NCI-H510A treated with DMSO at 0.1 percent for 48 hours (cell line): ENCODE results near the gene ARHGAP4.

Experiments used
- DNase-seq: peaks from one replicate; lab custom pipeline; 2025; lab: John Stamatoyannopoulos, UW

Gene ARHGAP4

DNA sequence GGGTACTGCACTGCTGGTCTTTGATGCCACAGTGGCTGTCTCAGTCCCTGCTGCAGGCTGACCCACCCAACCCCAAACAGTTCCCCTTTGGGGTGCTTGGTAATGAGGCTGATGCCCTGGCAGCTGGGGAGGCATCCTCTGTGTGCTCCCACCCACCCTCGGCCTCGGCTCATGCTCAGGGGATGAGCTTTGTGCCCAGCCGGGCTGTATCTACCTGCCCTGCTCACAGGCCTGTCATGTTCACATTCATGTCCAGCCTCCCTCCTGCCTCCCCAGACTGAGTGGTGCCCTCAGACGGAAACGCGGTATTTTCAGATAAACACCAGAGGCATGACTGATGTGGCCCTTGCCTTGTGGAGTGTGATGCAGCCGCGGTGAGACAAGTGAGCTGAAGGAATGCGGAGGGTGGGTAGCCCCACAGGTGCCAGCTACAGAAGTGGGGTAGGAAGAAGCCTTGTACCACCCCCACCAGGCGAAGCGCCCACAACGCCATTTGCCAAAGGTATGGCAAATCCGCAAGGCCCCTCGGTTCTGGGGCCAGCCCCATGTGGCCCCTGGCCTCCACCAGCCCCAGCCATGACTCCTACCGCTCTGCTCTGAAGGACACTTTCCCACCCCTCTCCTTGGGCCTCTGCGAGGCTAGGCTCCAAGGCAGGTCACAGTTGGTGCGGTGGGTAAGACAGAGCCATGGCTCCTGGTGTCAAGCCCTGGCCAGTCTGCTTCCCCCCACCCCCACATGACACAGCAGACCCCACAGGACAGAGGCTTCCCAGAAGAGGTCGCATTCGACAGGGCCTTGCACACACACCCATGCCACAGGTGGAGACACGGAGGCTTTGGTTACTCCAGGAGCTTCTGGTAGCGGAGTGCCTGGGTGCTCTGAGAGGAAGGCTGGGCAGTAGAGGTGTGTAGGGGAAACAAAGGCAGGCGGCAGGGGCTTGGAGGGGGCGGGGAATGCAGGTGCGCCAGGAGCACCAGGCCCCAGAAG, 20.2 kb upstream of the ARHGAP4 start:
- no peak for DNase-seq

DNA sequence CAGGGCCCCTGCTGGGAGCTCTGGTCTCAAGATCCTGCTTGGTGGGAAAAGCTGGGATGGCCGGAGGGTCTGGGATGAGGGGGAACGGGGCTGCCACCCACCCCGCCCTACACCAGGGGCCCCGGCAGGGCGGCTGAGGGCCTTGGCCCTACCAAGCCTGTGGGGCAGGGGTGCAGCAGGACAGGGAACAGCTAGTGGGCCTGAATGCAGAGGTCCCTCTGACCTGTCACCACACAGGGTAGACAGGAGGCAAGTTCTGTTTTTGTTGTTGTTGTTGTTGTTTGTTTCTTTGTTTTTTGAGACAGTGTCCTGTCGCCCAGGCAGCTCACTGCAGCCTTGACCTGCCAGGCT, 18.7 kb upstream of the ARHGAP4 start:
- no peak for DNase-seq

DNA sequence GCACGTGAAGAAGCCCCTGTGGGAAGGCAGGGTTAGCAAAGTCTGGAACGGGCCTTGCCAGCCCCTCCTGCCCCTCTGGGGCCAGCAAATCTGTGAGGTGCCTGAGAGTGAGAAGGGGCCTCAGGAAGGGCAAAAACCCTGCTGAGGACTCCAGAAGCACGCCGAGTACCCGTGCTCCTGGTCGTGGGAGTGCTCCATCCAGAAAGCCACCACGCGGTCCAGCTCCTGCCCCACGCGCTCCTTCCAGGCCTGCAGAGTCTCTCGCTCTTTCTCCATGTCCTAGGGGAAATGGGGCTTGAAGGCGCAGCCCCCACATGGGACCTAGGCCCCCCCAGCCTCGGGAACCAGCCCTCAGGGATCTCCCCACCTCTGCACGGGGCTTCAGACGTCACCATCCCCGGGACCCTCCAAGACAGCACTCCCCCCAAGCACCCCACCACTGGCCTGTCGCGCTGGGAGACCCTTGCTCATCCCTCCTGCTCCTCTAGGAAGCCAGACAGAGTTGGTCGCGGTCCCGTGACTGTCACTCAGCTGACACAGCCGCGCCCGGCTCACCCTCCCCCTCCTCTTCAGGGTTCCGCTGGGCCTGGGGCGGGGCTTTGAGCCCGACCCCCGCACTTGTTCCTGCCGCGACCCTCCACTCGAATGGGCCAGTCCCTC, 18.2 kb upstream of the ARHGAP4 start, which contains the start of gene RENBP:
TSS of gene RENBP (minus strand) at position 504 of the 660 bp plus-strand sequence. CDS start at position 471, 33 bp downstream.
- no peak for DNase-seq

DNA sequence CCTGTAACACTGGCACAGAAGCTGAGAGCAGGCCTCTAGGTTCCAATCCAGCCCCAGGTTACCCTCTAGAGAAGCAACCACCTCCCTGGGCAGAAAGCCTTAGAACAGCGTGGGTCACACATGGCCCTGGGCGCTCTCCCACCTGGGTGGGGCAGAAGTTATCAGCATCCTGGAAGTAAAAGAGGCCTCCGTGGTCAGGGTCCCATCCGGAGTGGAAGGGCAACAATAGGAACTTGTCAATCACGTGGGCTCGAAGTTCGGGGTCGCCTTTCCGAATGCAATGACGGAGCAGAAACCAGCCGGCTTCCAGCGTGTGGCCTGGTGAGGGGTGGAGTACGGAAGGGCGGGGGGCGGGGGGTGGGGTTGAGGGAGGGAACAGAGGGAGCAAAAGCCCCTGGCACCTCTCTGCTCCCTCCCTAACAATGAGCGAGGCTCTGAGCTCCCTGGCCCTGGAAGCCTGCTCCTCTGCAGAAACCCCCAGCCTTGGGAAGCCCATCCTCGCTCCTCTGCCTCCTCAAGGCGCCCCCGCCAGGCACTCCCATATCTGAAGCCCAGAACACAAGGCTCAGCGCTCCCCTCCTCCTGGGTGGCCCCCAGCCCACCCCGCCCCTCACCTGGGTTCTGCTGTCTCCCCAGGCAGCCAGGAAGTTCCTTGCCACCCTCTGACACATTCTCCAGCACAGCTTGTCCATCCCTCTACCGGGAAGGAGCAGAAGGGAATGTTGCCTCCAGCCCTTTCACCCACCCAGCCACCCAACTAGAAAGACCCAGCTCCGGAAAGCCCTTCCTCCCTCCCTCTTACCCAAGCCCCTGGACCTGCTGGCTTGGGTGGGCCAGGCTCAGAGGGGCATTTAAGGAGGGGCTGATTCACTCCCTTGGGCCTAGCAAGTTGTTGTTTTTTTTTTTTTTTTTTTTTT, 15.5 kb upstream of the ARHGAP4 start:
- DNase-seq: no peak

DNA sequence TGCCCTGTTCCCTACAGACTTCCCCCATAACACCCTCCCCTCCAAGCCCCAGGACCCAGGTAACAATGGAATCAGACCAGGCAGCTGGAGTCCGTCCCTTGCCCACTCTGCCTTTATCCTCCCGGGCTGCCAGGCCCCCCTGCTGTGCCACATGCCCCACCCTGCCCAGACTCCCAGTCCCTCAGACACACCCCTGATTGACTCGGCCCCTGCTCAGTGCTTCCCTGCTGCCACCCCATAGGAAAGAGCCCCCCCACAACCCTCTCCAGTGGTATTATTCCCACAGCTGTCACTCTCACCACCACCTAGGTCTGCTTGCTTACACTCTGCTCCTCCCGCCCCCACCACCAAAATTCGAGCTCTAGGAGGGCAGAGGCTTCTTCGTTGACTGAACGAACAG, 13.5 kb upstream of the ARHGAP4 start:
- no peak for DNase-seq

DNA sequence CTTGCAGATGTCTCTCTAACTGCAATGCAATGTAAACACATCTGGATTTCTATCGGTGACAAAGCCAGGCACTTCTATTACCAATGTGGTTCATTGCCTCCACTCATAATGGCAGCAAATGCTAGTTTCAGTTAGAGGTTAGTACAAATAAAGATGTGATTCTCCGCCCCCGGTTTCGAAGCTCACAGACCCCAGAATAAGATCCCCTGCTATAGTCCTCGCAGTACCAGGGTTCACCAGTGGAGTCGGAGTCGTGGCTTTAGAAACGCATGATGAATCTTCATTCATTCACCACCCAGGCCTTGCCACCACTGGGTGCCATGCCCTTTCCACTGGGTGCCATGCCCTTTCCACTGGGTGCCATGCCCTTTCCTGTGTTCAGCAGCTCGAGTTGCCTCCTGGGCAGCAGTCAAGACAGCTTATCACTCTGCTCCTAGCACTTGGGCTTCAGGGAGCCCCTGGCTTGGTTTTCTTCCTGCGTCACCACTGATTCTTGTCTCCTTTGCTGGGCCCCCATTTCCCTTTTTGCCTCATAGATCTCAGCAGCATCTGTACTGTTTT, 12.2 kb upstream of the ARHGAP4 start:
- no peak for DNase-seq

DNA sequence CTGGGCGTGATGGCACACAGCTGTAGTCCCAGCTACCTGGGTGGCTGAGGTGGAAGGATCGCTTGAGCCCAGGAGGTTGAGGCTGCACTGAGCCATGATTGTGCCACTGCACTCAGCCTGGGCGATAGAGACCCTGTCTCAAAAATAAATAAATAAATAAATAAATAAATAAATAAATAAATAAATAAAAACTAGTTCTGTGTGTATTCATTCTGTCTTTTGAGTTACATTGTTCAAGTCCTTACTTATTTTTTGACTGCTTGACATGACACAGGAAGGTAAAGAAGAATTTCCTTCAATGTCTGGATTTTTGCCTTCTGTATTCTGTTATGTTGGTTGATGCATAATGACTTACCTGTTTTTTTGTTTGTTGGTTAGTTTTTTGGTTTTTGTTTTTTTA, 11.0 kb upstream of the ARHGAP4 start:
- DNase-seq: no peak

DNA sequence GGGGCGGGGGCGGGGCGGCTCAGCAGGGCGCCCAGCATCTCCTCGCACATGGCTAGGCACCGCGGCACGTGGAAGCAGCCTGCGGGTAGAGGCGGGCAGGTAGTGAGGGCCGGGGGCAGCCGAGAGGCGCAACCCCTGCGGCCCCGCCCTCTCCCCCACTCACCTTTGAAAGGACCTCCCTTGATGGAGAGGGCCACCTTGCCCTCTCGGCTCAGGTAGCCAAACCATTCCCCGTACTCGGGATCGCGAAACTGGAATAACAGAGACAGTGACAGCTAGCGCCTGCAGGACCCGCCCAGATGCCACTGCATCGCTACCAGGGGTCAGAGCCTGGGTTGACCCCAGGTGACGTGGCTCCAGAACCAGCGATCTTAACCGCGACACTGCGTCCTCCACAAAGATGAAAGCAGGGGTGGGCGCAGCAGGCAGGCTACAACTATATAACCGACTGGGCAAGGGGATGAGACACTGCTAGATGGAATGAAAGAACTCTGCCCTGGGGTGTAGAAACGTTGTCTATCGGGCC, 9.3 kb upstream of the ARHGAP4 start:
- peak; percentile 26 for DNase-seq

DNA sequence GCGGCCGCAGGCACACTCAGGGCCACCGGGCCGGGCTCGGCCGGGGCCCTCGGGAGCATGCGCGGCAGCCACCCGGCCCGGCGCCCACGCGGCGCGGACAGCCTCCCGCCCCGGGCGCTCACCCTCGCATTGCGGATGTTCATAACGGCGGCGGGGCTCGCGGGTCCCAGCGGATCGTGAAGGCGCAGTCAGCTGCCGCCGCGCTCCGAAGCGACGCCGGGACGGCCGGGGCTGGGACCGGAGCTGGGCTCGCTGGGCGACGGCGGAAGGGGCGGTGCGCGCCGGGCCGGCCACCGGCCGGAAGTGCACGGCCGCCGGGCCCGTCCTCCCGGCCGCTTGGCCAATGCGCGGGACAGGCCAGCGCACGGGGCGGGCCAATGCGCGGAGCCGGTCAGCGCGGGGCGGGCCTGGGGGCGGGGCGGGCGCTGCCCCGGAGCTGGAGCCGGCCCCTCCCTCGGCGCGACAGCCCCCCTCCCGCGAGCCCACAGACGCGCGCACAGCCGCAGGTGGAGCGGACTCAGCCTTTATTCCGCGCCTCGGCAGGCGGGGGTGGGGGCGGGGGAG, 8.8 kb upstream of the ARHGAP4 start, which contains the start of gene NAA10:
TSS of gene NAA10 (minus strand) at position 276 of the 564 bp plus-strand sequence. CDS start at position 143, 133 bp downstream.
- DNase-seq: peak; percentile 35

DNA sequence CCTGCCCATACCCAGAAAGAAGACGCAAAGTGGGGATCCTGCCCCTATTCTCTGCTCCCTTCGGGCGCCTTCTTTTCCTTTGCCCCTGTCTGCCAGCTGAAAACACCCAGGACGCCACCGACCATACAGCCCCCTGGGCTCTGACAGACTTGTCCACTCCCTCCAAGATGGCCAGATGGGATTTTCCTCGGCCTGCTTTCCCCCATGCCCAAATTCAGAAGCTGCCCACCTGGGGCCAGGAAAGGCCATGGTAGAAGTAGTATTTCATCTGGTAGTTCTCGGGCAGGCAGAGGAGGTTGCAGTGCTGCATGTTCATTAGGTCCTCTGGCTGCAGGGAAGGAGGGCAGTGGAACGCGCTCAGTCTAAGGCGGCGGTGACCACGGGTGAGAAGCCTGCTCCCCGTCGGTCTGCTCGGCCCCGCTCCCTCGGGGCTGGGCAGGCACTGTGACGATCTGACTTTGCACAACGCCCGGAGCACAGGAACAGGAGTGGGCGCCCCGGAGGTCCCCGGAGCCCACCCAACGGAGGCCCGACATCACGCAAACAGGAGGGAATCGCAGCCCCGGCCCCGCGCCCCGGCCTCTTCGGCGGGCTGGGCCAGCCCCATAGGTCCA, 8.2 kb upstream of the ARHGAP4 start:
- DNase-seq: no peak

DNA sequence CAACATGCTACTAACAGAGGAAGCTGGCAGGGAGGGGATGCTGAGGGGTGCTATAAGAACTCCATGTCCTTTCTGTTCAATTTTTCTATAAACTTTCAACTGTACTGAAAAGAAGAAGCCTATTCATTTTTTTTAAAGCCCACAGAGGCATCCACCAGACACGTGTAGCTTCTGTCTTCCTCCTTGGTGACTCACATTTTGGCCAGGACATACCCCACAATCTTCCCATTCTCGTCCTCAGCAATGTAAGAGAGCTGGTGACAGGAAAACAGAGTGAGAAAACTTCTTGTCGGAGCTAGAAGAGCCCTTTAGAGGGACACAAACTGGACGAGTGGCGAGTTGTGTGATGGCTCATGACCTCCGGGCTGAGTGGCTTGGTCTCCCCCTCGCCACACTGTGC, 7.7 kb upstream of the ARHGAP4 start:
- DNase-seq: no peak

DNA sequence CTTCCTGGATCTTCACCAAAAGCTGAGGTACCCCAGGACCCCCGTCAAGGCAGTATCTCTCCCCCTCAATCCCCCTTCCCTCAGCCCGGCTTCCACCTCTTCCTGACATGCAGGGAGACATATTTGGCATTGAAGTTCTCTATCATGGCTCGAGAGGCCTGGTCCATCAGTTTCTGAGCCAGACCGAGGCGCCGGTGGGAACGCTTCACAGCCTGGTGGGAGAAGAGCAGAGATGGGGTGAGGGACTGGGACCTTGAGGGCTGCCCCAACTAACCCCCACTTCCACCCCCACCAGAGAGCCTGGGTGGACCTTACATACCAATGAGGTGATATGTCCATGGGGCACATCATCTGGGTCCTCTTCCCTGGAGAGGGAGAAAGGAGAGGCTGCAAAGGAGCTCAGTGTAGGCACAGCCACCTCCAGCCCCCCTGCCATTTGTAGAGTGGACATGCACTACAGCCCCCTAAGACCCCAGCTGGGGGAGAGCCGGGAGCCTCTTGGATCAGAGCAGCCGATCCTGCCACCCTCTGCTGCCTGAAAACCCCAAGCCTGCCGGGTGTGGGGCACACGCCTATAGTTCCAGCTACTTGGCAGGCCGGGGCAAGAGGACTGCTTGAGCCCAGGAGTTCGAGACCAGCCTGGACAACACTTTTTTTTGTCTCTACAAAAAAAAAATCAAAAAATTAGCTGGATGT, 6.3 kb upstream of the ARHGAP4 start:
- DNase-seq: no peak

DNA sequence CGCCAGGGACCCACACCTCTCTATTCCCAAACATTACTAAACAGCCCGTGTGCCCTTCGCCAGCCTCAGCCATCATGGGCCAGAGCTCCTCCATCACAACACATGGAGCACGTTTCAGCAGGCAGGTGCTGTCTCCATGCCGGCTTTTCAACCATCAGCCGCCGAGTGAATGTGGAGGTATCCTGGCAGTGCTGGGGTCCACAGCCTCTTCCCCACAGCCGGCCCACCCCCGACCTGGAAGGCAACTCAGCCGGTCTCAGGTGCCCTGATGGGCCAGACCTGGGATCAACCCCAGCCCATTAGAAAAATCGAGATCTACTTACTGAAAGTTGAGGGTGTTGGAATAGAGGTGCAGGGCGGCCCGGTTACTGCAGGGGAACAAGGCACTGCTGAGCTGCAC, 5.7 kb upstream of the ARHGAP4 start:
- DNase-seq: no peak

DNA sequence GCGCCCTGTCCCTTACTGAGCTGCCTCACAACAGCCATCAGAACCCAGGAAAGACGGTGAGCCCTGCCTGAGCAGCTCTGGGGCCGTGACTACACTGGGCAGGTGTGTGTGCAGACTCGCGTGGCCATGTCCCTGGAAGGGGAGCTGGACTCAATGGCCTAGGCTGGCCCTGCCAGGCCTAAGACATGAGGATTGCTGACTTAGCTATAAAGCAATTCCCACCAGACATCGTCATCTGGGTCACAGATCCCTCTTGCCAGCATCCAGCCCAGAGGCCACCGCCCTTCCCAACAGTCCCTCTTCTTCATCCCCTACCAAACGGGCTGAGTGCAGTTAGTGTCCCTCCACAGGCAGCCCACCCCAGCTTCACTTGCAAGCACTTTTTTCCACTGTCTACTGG, 5.1 kb upstream of the ARHGAP4 start:
- DNase-seq: no peak

DNA sequence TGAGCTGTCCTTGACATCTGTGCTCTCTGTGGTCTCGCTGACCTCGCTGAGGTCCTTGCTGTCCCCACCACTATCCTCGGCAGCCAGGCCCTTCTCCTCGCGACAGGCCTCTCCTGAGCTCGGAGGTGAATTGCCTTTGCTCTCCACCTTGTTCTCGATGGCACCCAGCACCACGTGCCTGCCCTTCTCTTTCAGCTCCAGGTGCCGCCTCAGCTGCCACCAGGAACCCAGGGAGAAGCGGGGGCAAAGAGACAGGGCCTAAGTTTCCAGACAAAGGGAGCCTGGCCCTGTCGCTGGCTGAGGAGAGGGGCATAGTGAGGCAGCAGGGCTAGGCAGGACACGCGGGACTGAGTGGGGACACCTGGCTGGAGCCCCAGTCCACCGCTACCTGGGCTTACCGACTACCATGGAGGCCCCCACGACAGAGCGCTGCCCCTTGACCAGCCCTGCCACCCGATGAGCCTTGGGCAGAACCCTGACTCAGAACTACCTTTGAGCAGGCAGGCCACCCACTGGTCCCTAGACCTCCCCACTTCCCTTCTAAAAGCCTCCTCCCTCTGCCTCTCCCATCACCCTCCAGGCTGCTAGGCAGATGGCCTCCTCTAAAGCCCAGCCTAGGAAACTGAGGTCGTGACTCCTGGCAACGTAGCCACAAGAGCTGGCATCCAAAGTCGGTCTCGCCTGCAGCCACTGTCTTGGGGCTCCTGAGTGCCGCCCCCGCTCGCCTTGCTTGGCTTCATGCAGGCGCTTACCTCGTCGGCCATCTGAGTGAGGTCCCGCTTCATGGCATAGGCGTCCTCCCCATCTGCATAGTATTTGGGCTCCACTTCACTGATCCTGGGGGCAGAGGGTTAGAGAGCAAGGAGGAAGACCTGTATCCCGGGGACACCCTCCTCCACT, 4.2 kb upstream of the ARHGAP4 start:
- no peak for DNase-seq

DNA sequence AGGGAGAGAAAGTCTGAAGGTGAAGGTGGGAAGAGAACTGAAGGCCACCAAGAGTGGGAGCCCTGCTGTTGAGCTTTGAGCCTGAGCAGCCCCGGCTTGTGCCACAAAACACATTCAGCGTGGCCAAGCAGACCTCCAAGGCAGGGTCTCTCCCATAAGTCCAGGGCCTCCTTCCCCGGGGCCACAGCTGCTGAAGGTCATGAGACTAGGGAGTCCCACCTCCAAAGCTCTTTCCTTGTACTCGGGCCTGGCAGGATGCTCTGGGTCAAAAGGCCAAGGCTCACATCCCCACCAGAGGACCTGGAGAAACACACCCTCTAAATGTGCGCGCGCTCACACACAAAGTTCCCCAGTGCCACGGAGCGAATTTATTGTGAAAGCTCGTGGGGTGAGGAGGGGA, 3.5 kb upstream of the ARHGAP4 start:
- DNase-seq: no peak

DNA sequence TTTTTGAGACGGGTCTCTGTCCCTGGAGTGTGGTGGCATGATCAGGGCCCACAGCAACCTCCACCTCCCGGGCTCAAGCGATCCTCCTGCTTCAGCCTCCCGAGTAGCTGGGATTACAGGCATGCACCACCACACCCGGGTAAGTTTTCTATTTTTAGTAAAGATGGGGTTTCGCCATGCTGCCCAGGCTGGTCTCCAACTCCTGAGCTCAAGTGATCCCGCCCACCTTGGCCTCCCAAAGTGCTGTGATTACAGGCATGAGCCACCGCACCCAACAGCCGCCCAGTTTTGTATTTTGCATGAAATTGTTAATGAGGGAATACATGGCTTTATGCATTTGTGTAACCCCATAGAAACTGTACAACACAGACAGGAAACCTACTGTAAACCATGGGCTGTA, 2.8 kb upstream of the ARHGAP4 start:
- no peak for DNase-seq

DNA sequence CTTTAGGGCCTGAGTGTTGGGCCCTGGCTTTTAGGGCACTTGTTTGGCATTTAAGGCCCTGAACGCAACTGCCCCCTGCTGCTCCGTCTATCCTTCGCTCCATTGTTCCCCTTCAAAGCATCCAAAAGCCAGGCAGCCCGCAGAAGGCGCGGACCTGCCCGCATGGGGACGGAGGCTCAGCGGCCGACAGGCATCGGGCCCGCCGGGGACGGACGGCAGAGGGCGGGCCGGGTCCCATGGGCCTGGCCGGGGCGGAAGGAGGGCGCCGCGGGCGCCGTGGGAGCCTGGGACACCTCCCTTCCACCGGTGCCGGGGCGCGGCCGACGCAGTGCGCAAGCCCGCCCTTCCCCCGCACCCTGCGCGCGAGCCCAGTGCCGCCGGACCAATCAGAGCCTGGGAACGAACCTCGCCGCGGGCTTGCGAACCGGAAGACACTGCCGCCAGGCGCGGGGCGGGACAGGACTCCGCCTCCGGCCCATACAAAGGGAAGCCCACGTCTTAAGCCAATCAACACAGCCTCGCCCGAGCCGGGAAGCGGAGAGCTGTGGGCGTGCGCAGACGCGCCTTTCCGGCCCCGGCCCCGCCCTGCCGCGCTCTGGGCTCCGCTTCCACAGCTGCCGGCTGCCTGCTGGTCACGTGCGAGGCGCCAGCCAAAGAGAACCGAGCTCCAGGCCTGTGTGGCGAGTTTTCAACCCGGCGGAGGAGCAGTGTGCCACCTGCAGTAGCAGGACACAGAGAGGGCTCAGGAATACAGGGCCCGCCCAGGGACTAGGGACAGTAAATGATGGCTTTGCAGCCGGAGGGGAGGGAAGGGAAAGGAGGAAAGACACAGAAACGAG, 2.1 kb upstream of the ARHGAP4 start:
- DNase-seq: peak; percentile 87
